Karpas-422 (cell line): Measurements from ENCODE around the gene ZER1. TPM values are rescaled to one million over a fixed set of nuclear protein-coding genes. Genes with fewer than 3 reads are reported as not detected.

Experiments
- DNase-seq: peaks from one replicate; pipeline ENCODE4 v3.0.0-alpha.2; 2015
- H2AFZ ChIP-seq: fragments of 200-600 bp; sonication (generic); 2 replicates; pipeline ENCODE4 v1.6.1; 2014; ENCODE audit warnings: antibody characterized with exemption, low read length, mixed read lengths
- H3K27ac ChIP-seq: fragments of 200-600 bp; sonication (generic); 2 replicates; pipeline ENCODE4 v1.5.1; 2014; ENCODE audit warnings: mild to moderate bottlenecking, low read length, moderate library complexity
- H3K27me3 ChIP-seq: fragments of 200-600 bp; sonication (generic); 2 replicates; pipeline ENCODE4 v1.6.1; 2014; ENCODE audit warnings: low read length, mixed read lengths
- H3K36me3 ChIP-seq: fragments of 200-600 bp; sonication (generic); 2 replicates; pipeline ENCODE4 v1.6.1; 2014; ENCODE audit warnings: low read length, mixed read lengths; ENCODE audit not compliant: insufficient read depth
- H3K4me1 ChIP-seq: fragments of 200-600 bp; sonication (generic); 2 replicates; pipeline ENCODE4 v1.6.1; 2014; ENCODE audit warnings: mild to moderate bottlenecking, low read length, mixed read lengths
- H3K4me2 ChIP-seq: fragments of 200-600 bp; sonication (generic); 2 replicates; pipeline ENCODE4 v1.6.1; 2014; ENCODE audit warnings: low read length, low read depth, mild to moderate bottlenecking; ENCODE audit not compliant: poor library complexity, severe bottlenecking
- H3K4me3 ChIP-seq: fragments of 200-600 bp; sonication (generic); 2 replicates; pipeline ENCODE4 v1.5.1; 2014; ENCODE audit warnings: mild to moderate bottlenecking, antibody characterized with exemption, low read length, mixed read lengths
- H3K79me2 ChIP-seq: fragments of 200-600 bp; sonication (generic); 2 replicates; pipeline ENCODE4 v1.6.1; 2014; ENCODE audit warnings: mild to moderate bottlenecking, low read length, mixed read lengths
- H3K9ac ChIP-seq: fragments of 200-600 bp; sonication (generic); 2 replicates; pipeline ENCODE4 v1.6.0; 2014; ENCODE audit warnings: low read length
- H3K9me2 ChIP-seq: fragments of 200-600 bp; sonication (generic), shearing (Covaris generic); replicated peaks from 2 replicates; pipeline ENCODE4 v1.6.0; 2014; ENCODE audit warnings: mild to moderate bottlenecking, low read length, moderate library complexity; ENCODE audit not compliant: insufficient read depth
- H3K9me3 ChIP-seq: fragments of 300-700, 200-600 bp; sonication (generic); 2 replicates; pipeline ENCODE4 v1.6.1; 2014; ENCODE audit warnings: low read length, mixed read lengths
- H4K20me1 ChIP-seq: fragments of 200-600 bp; sonication (generic); 2 replicates; pipeline ENCODE4 v1.6.1; 2014; ENCODE audit warnings: mild to moderate bottlenecking, antibody characterized with exemption, low read length, low read depth; ENCODE audit not compliant: insufficient read depth
- total RNA-seq: library from RNA; depleted of rRNA; stranded (reverse); fragments of >200 nt; shearing (Covaris generic); gene quantifications from 2 replicates; pipeline ENCODE4 v1.2.3, GENCODE V29; 2014; ENCODE audit warnings: low replicate concordance

The ZER1 gene
- total RNA-seq, 1 experiment from 2014 or later: 25.4 TPM

DNA sequence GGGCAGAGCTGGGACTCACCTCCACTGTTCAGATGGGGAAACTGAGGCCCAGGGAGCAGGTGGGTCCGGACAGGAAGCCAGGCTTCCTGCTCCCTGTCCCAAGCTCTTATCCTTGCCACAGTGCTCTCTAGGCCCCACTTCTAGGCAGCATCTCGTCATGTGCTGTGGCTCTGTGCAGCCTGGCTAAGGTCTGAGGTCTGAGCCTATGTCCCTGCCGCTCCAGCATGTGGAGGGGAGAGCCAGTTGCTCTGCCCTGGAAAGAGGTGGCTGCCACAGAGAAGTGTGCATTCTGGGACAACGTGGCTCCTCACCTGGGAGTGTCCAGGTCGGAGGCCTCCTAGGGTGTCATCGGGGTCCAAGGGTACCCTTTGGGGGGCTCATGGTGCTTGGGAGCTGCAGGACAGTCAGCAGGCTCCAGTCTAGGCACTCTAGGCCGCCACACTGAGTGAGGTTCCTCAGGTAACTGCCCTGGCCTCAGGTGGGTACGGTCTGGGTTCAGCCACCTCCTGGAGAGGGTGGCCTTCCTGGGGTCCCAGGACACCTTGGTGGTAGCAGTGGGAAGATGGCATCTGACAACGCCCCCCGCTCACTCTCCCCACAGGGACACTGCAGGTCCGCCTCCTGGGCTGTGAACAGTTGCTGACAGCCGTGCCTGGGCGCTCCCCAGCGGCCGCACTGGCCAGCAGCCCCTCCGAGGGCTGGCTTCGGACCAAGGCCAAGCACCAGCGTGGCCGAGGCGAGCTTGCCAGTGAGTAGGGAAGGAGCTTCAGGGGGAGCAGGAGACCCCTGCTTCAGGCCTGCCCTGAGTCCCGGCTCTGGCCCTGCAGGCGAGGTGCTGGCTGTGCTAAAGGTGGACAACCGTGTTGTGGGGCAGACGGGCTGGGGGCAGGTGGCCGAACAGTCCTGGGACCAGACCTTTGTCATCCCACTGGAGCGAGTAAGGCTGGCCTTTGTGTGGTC lies 59.0 kb downstream of the ZER1 start:
- H2AFZ ChIP-seq: no peak overlapping the region
- H3K27ac ChIP-seq: no peak overlapping the region
- DNase-seq: no peak
- no peak overlapping the region for H3K4me2 ChIP-seq
- H3K4me1 ChIP-seq: no peaks in the 10 kb centered on the region
- no peak overlapping the region for H3K4me3 ChIP-seq
- no peaks in the 10 kb centered on the region for H3K27me3 ChIP-seq
- H3K9ac ChIP-seq: no peak overlapping the region
- H3K9me2 ChIP-seq: no peaks in the 10 kb centered on the region
- no peaks in the 10 kb centered on the region for H3K79me2 ChIP-seq
- H3K9me3 ChIP-seq: no peaks in the 10 kb centered on the region
- H4K20me1 ChIP-seq: no peaks in the 10 kb centered on the region
- H3K36me3 ChIP-seq: no peaks in the 10 kb centered on the region

DNA sequence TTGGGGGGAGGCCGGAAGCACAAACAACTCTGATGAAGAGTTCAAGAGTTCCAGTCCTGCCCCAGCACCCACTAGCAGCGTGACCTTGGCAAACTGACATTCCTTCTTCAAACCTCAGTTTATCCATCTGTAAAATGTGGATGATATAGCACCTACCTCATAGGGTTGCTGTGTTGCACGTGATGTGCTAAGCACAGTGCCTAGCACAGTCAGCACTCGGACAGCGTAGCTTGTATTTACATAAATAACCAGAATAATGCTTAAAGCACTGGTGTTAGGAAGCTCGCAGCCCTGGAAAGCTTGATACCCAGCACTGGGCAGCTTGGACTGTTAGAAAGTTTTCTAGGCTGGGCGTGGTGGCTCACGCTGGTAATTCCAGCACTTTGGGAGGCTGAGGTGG lies 64.3 kb downstream of the ZER1 start:
- H3K79me2 ChIP-seq: no peaks in the 10 kb centered on the region
- no peak for DNase-seq
- H3K9me2 ChIP-seq: no peaks in the 10 kb centered on the region
- H4K20me1 ChIP-seq: no peaks in the 10 kb centered on the region
- H3K4me3 ChIP-seq: no peak overlapping the region
- no peaks in the 10 kb centered on the region for H3K4me1 ChIP-seq
- no peak overlapping the region for H3K27ac ChIP-seq
- no peaks in the 10 kb centered on the region for H3K27me3 ChIP-seq
- H3K9me3 ChIP-seq: no peaks in the 10 kb centered on the region
- H2AFZ ChIP-seq: no peak overlapping the region
- no peak overlapping the region for H3K9ac ChIP-seq
- H3K4me2 ChIP-seq: no peak overlapping the region
- no peaks in the 10 kb centered on the region for H3K36me3 ChIP-seq

DNA sequence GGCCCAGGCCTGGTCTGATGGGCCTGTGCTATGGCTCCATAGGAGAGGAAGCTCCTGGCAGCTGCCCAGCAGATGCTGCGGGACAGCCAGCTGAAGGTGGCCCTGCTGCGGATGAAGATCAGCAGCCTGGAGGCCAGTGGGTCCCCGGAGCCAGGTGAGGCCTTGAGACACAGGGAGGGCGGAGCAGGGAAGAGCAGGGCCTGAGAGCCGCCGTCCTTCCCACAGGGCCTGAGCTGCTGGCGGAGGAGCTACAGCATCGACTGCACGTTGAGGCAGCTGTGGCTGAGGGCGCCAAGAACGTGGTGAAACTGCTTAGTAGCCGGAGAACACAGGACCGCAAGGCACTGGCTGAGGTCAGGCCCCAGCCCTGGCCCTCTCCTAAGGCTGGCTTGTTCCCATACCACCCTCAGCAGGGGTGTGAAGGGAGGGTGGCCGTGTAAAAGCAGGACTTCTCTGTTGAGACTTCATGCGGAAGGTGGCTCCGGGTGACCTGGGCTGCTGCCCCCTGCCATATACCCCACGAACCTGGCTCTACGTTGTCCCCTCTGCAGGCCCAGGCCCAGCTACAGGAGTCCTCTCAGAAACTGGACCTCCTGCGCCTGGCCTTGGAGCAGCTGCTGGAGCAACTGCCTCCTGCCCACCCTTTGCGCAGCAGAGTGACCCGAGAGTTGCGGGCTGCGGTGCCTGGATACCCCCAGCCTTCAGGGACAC lies 64.9 kb downstream of the ZER1 start:
- no peaks in the 10 kb centered on the region for H3K79me2 ChIP-seq
- no peak overlapping the region for H2AFZ ChIP-seq
- no peaks in the 10 kb centered on the region for H3K36me3 ChIP-seq
- H3K4me1 ChIP-seq: no peaks in the 10 kb centered on the region
- DNase-seq: no peak
- H3K4me3 ChIP-seq: no peak overlapping the region
- H3K9me3 ChIP-seq: no peaks in the 10 kb centered on the region
- no peak overlapping the region for H3K27ac ChIP-seq
- no peaks in the 10 kb centered on the region for H4K20me1 ChIP-seq
- no peak overlapping the region for H3K4me2 ChIP-seq
- H3K9ac ChIP-seq: no peak overlapping the region
- H3K27me3 ChIP-seq: no peaks in the 10 kb centered on the region
- H3K9me2 ChIP-seq: no peaks in the 10 kb centered on the region

DNA sequence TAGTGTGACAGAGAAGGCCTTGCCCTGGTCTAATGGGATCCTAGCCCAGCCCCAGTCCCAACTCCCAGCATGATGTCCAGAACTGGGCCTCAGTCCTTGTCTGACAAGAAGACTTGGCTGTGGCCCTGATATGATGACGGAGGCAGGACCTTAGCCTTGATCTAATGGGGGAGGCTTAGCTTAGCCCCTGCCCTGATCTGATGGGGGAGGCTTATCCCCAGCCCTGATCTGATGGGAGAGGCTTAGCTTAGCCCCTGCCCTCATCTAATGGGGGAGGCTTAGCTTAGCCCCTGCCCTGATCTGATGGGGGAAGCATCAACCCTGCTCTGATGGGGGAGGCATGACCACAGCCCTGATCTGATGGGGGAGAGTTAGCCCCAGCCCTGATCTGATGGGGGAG lies 65.7 kb downstream of the ZER1 start:
- Histone ChIP-seq H4K20me1 (no peaks in the 10 kb centered on the region), H3K4me2 (no peak overlapping the region), H3K79me2 (no peaks in the 10 kb centered on the region), H3K9me3 (no peaks in the 10 kb centered on the region), H3K36me3 (no peaks in the 10 kb centered on the region), H3K27me3 (no peaks in the 10 kb centered on the region), H3K27ac (no peak overlapping the region), H3K9ac (no peak overlapping the region), H2AFZ (no peak overlapping the region), H3K9me2 (no peaks in the 10 kb centered on the region), H3K4me3 (no peak overlapping the region), H3K4me1 (no peaks in the 10 kb centered on the region)
- DNase-seq: no peak

DNA sequence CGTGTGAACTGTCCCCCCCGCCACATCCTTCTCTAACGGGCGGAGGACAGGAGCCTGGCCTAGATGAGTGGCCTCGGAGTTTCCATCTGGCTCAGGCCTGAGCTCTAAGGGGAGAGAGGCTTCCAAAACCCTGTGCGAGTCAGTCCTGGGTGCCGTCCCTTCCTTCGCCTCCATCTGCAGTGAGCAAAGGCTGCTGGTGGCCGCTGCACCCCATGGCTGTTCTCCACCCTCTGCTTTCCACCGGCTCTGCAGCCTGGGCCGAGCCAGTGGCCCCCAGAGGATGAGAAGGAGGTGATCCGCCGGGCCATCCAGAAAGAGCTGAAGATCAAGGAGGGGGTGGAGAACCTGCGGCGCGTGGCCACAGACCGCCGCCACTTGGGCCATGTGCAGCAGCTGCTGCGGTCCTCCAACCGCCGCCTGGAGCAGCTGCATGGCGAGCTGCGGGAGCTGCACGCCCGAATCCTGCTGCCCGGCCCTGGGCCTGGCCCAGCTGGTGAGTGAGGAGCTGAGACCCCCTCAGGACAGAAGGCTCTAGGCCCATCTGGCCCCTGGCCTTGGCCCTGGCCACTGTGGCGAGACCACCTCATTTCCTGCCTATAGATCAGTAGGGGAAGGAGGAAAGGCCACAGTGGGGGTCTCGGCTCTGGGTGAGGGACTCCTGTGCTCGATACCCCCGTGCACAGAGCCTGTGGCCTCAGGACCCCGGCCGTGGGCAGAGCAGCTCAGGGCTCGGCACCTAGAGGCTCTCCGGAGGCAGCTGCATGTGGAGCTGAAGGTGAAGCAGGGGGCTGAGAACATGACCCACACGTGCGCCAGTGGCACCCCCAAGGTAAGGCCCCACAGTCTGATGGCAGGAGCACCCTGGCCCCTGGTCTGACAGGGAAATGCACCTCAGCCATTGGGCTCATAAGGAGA lies 66.4 kb downstream of the ZER1 start:
- H3K4me3 ChIP-seq: no peak overlapping the region
- H3K9ac ChIP-seq: no peak overlapping the region
- no peaks in the 10 kb centered on the region for H3K36me3 ChIP-seq
- no peaks in the 10 kb centered on the region for H3K79me2 ChIP-seq
- H3K9me3 ChIP-seq: no peaks in the 10 kb centered on the region
- H2AFZ ChIP-seq: no peak overlapping the region
- DNase-seq: no peak
- H3K9me2 ChIP-seq: no peaks in the 10 kb centered on the region
- no peak overlapping the region for H3K27ac ChIP-seq
- H4K20me1 ChIP-seq: no peaks in the 10 kb centered on the region
- no peaks in the 10 kb centered on the region for H3K27me3 ChIP-seq
- H3K4me1 ChIP-seq: no peaks in the 10 kb centered on the region
- H3K4me2 ChIP-seq: no peak overlapping the region

DNA sequence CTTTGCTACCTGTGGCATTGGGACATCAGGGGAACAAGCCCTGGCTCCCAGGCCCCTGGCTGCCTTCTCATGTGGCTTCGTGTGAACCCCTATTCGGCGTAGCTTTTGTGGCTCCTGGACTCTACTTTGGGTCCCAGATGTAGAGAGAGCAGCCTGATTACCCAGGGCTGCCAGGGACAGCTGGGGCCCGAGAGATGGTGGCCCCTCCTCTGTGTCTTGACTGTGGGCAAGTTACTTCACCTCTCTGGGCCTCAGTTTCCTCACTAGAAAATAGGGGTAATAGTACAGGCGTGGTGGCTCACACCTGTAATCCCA lies 67.4 kb downstream of the ZER1 start:
- no peaks in the 10 kb centered on the region for H3K9me3 ChIP-seq
- no peak overlapping the region for H3K9ac ChIP-seq
- no peaks in the 10 kb centered on the region for H4K20me1 ChIP-seq
- DNase-seq: no peak
- no peaks in the 10 kb centered on the region for H3K79me2 ChIP-seq
- no peaks in the 10 kb centered on the region for H3K9me2 ChIP-seq
- H3K4me3 ChIP-seq: no peak overlapping the region
- no peak overlapping the region for H3K27ac ChIP-seq
- H3K4me1 ChIP-seq: no peaks in the 10 kb centered on the region
- no peak overlapping the region for H2AFZ ChIP-seq
- H3K4me2 ChIP-seq: no peak overlapping the region
- H3K36me3 ChIP-seq: no peaks in the 10 kb centered on the region
- H3K27me3 ChIP-seq: no peaks in the 10 kb centered on the region

DNA sequence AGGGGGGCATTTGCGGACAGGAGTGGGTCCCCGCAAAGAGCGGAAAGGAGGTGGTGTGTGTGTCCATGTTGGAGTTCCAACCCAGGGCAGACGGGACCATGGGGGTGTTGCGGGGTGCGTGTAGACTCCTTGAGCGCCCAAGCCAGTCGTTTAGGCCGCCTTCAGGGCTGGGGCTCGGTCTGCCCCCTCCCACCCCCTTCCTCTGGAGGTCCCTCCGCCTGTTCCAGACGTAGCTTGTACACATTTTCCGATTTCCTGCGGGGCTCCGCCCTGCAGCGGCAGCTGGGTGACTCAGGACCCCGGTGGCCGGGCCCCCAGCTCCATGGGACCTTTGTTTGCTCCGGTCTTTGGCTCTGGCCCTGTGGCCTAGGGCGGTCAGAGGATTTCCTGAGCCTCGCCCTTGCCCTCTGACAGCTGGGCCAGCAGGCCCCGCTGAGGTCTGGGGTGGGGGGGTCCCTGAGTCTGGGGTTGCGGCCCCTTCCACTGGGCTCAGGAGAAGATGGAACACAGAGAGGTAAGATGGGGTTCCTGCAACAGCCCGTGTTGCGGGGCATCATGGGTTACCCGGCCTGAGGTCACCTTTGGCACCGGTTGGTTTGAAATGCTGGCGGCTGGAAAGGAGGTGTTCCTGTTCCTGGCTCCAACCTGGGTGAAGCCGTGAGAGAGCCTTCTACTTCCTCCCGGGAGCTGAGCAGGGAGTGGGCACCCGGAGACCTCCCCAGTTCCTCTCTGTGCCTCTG lies 67.9 kb downstream of the ZER1 start:
- no peak overlapping the region for H3K4me2 ChIP-seq
- no peak for DNase-seq

More for the DNA sequence above, 67.9 kb downstream of the ZER1 start:
- Histone ChIP-seq H4K20me1 (no peaks in the 10 kb centered on the region), H2AFZ (no peak overlapping the region), H3K4me3 (no peak overlapping the region), H3K4me1 (no peaks in the 10 kb centered on the region), H3K9me2 (no peaks in the 10 kb centered on the region), H3K79me2 (no peaks in the 10 kb centered on the region), H3K27me3 (no peaks in the 10 kb centered on the region), H3K27ac (no peak overlapping the region), H3K36me3 (no peaks in the 10 kb centered on the region), H3K9me3 (no peaks in the 10 kb centered on the region), H3K9ac (no peak overlapping the region)
